HL-60 (cell line): ENCODE data around the gene IGFBPL1.

Source experiments
- CTCF ChIP-seq: IDR thresholded peaks from one replicate; pipeline ENCODE4 v1.5.1; 2011; ENCODE audit warnings: low read length, control low read depth, inconsistent platforms; ENCODE audit not compliant: insufficient read depth
- GABPA ChIP-seq: IDR thresholded peaks from 2 replicates; pipeline ENCODE4 v1.6.1; 2012; ENCODE audit warnings: low read depth
- POLR2AphosphoS5 ChIP-seq: IDR thresholded peaks from 2 replicates; pipeline ENCODE4 v1.6.1; 2012; ENCODE audit warnings: low read depth
- REST ChIP-seq: IDR thresholded peaks from 2 replicates; pipeline ENCODE4 v1.6.1; 2012; ENCODE audit warnings: low read depth; ENCODE audit not compliant: insufficient replicate concordance
- SPI1 ChIP-seq: IDR thresholded peaks from 2 replicates; pipeline ENCODE4 v1.6.1; 2012; ENCODE audit warnings: low read depth, mild to moderate bottlenecking, borderline replicate concordance

GRCh38 chr9:38371495-38371894 is 52.8 kb downstream of the IGFBPL1 start:
- no peak for TF ChIP-seq CTCF
- TF ChIP-seq POLR2AphosphoS5, result no peak
- no peak for TF ChIP-seq SPI1
- TF ChIP-seq GABPA, result no peak
- TF ChIP-seq REST, result no peak
